GDM1 (cell line): ENCODE data around the gene EAF1.
"Not testable (repeated sequence)": the region's sequence is repeated elsewhere in the genome, so short reads cannot be mapped to it uniquely, and the experiment has no call there.

Source experiments
- DNase-seq: peaks from one replicate; lab custom pipeline; 2025; lab: John Stamatoyannopoulos, UW

Gene EAF1

DNA sequence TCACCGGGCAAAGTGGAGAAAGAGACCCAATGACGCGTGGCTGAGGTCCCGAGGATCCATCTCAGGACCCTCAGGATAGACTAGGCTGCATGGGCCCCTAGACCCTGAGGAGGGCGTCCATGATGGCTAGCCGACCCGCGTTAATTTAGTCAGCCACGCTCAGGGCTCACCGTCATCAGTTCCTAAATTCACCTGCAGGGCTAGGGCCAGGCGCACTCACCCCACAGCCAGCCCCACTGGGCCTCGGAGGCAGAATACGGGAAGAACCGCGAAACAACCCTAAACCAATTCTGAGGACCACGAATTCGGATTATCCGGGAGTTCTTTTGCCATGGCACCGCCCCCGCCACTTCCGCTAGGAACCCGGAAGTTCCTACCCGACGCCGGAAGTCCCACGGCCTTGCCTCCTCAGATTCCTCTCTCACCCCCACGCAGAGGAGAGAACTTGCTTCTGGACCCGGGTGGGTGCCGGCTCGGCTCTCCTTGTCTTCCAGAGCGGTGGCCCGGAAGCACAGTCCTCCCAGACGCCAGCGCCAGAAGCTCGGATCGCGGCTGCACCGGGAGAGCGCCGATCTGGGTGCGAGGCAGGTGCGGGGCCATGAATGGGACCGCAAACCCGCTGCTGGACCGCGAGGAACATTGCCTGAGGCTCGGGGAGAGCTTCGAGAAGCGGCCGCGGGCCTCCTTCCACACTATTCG, at the start of gene EAF1, which contains the start of gene METTL6:
TSS of gene EAF1 (plus strand) at position 417 of the 699 bp plus-strand sequence. CDS start at position 599, 182 bp downstream.
TSS of gene METTL6 (minus strand) at position 363 of the 699 bp plus-strand sequence. CDS start 1,033 bp downstream, outside the sequence.
- DNase-seq = peak; percentile 73

DNA sequence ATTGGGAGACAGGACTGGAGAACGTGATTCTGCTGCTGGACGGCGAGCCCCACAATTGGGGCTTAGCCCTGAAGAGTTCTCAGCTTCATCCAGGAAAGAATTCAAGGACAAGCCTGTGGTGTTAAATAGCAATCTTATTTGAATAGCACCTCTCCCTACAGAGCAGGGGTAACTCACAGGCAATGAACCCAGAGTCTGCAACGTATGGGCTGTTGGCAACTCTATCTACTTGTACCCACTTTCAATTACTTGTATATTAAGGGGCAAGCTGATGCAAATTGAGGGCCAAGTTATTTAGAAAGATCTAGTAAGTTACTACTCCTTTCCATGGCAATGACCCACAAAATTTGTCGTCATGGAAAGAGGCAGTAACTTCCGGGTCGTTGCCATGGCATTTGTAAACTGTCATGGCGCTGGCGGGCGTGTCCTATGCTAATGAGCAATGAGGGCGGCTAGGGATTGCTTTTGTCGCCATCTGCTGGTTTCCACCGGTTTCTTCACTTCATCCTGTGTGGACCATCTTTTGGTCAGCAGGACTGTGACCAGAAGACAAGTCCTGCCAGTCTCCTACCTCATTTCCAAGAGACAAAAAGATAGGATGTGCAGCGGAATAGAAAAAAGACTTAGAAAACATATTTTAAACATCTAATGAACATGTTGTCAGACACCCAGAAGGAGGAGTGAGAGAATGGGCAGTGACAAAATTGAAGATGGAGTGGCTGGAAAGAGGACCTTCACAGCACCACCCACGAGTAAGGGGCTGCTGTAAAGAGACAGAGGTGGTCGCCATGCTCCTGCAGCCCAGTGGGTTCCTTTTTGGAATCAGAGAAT, 49.2 kb upstream of the EAF1 start:
- peak; percentile 72 for DNase-seq

DNA sequence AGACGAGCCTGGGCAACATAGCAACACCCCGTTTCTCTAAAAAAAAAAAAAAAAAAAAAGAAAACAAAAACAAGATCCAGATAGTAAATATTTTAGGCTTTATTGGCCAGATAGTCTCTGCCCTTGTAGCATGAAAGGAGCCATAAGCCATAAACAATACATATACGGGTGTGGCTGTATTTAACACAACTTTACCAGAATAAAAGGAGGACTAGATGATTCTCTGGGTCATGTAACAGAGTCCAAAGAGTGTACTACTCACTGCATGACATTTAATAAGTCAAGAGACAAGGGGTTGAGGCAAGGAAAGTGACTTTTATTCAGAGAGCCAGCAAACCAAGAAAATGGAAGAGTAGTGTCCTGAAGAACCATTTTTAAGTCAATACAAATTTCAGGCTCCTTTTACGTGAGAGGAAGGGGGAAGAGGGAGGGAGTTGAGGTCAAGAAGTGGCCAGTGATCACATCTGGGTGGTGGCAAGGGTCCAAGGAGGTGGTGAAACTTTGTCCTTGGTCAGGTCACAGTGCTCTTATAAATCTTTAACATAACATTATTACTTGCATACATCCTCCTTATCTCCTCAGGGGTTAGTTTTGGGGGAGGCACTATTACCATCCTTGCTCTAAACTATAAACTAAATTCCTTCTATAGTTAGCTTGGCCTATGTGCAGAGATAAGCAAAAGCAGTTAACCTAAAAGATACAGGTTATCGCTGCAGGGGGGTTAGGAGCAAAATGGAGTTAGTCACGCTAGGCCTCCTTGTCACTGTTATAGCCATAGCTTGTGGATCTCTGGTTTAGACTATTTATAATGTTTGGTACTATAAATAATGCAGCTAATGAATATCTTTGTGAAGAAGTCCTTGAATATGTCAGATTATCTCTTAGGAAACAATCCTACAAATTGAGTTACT, 46.2 kb upstream of the EAF1 start:
- no peak for DNase-seq

DNA sequence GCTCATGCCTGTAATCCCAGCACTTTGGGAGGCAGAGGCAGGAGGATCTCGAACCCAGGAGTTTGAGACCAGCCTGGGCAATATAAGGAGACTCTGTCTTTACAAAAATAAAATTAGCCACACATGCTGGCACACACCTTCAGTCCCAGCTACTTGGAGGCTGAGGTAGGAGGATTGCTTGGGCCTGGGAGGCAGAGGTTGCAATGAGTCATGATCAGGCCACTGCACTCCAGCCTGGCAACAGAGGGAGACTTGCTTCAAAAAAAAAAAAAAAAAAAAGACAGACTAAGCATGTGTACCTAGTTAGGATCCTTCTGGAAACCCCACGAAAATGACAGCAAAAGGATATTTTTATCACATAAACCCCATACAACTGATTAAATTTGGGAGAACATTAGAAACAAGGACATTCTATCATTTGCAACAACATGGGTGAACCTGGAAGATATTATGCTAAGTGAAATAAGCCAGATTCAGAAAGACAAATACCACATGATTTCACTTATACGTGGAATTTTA, 44.9 kb upstream of the EAF1 start:
- DNase-seq = no peak

DNA sequence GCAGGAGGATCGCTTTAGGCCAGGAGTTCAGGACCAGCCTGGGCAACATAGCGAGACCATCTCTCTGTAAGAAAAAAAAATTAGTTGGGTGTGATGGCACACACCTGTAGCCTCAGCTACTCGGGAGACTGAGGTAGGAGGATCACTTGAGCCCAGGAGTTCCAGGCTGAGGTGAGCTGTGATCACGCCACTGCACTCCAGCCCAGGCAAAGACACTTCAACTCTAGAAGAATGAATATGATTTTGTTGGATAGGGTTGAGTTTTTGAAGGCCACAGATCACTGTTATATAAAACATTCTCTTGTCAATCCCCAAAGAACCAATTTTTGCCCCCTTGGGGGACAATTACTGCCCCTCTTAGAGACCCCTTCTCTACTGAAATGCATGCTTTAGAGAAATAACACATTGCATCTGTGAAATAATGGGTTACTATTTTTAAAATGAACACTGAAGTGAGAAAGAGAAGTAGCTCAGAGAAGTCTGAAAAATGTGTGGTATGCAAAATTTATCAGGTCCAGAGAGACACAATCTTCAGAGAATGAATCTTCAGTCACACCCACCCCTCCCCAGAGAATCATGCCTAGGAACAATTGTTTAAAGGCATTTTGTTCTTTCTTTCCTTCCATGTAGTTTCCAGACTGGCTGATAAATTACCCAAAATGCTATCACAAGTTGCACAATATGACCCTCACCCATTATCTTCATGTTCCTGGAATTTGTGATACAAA, 42.7 kb upstream of the EAF1 start:
- no peak for DNase-seq

DNA sequence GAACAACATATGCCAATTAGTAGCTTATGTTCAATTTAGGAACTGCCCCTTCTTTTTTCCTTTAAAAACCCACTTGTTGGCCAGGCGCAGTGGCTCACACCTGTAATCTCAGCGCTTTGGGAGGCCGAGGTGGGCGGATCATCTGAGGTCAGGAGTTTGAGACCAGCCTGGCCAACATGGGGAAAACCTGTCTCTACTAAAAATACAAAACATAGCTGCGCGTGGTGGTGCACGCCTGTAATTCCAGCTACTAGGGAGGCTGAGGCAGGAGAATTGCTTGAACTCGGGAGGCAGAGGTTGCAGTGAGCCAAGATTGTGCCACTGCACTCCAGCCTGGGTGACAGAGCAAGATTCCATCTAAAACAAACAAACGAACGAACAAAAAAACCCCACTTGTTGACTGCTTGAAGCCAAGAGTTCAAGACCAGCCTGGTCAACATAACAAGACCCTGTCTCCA, 42.1 kb upstream of the EAF1 start:
- DNase-seq = not testable (repeated sequence)

DNA sequence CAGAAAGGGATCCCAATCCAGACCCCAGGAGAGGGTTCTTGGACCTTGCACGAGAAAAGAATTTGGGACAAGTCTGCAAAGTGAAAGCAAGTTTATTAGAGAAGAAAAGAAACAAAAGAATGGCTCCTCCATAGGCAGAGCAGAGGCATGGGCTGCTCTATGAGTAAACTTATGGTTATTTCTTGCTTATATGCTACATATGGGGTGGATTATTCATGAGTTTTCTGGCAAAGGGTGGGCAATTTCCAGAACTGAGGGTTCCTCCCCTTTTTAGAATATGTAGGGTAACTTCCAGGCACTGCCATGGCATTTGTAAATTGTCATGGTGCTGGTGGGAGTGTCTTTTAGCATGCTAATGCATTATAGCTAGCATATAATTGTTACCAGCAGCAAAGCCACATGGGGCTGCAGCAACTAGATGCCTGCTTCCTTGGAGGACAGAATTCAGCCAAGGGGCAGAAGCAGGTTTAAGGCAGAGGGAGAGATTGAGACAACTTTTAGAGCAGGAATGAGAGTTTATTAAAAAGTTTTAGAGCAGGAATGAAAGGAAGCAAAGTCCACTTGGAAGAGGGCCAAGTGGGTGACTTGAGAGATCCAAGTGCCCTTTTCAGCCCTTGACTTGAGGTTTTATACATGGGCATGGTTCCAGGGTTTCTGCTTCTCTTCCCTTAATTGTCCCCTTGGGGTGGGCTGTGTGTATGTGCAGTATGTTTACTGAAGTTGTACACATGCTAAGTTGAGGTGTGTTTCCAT, 41.3 kb upstream of the EAF1 start:
- DNase-seq = no peak

DNA sequence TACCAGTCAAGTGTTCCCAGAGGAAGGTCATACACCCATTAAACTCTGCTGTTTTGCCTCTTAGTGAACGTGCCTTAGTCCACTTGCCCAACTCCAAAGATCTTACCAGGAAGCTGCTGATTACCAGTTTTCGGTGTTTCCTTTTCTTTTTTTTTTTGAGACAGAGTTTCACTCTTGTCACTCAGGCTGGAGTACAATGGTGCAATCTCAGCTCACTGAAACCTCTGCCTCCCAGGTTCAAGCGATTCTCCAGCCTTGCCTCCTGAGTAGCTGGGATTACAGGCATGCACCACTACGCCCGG, 40.8 kb upstream of the EAF1 start:
- DNase-seq = not testable (repeated sequence)

DNA sequence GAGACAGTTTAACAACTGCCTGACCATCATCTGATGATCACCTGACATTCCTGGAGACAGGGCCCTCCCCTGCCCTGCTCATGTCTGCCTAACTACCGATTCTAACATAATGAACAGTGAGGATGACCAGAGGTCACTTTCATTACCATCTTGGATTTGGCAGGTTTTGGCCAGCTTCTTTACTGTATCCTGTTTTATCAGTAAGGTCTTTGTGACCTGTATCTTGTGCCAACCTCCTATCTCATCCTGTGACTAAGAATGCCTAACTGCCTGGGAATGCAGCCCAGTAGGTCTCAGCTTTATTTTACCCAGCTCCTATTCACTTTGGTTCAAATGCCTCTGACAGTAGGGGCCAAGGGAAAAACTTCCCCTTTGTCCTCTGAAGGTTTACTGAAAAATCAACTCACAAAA, 40.2 kb upstream of the EAF1 start:
- DNase-seq = no peak

DNA sequence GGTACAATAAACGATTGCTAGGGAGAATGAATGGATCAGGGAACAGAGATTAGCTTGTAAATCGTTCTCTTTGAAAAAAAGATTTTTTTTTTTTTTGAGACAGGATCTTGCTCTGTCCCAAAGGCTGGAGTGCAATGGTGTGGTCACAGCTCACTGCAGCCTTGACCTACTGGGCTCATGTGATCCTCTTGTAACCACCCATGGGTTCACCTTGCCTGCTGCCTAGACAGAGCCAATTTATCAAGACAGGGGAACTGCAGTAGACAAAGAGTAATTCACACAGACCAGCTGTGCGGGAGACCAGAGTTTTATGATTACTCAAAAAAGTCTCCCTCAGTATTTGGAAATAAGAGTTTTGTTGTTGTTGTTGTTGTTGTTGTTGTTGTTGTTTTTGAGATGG, 39.7 kb upstream of the EAF1 start:
- no peak for DNase-seq

DNA sequence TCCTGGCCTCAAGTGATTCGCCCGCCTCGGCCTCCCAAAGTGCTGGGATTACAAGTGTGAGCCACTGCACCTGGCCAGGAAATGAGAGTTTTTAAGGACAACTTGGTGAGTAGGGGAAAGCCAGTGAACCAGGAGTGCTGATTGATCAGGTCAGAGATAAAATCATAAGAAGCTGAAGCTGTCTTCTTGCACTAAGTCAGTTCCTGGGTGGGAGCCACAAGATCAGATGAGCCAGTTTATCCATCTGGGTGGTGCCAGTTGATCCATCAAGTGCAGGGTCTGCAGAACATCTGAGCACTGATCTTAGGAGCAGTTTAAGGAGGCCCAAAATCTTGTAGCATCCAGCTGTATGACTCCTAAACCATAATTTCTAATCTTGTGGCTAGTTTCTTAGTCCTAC, 39.1 kb upstream of the EAF1 start:
- DNase-seq = not testable (repeated sequence)

DNA sequence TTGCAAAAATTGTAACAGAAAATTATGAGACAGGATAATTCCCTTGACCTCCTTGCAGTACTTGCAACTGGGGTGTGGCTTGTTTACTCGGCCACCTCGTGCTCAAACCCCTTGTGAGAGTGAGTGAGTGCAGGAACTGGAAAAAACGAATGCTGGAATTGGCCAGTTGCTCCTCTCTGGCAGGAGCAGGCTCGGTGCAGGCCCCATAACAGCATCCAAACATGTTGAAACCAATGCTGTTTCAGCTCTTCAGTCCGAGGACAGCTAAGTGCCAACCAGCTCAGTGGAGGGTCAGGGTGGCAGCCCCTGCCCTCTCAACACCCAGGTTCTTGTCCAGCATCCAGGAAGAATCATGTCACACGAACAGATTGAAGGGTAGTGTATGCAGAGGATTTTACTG, 36.9 kb upstream of the EAF1 start:
- no peak for DNase-seq

DNA sequence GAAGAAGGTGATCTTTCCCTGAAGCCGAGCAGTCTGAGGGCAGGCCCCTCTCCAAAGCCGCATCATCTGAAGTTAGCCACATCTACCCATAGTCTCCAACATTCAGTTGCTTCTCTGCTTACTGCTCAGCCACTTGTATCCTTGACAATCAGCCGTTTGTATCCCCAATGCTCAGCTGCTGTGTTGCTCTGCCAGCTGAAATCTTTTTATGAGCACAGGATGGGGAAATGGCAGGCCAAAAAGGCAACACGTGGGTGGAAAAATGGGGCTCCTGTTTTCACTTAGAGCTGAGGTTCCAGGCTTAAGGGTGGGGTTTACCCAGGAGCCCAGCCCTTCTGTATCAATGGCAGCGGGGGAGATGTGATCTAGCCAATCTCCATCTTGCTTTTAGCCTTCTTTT, 36.4 kb upstream of the EAF1 start:
- no peak for DNase-seq

DNA sequence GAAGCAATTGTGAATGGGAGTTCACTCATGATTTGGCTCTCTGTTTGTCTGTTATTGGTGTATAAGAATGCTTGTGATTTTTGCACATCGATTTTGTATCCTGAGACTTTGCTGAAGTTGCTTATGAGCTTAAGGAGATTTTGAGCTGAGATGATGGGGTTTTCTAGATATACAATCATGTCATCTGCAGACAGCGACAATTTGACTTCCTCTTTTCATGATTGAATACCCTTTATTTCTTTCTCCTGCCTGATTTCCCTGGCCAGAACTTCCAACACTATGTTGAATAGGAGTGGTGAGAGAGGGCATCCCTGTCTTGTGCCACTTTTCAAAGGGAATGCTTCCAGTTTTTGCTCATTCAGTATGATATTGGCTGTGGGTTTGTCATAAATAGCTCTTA, 34.1 kb upstream of the EAF1 start:
- DNase-seq = not testable (repeated sequence)

DNA sequence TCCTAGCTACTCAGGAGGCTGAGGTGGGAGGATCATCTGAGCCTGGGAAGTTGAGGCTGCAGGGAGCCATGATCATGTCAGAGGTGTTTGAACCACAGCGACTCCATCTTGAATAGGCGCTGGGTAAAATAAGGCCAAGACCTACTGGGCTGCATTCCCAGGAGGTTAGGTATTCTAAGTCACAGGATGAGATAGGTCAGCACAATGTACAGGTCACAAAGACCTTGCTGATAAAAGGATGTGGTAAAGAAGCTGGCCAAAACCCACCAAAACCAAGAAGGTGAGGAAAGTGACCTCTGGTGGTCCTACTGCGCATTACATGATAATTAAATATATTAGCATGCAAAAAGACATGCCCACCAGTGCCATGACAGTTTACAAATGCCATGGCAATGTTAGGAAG, 28.7 kb upstream of the EAF1 start:
- DNase-seq = not testable (repeated sequence)

DNA sequence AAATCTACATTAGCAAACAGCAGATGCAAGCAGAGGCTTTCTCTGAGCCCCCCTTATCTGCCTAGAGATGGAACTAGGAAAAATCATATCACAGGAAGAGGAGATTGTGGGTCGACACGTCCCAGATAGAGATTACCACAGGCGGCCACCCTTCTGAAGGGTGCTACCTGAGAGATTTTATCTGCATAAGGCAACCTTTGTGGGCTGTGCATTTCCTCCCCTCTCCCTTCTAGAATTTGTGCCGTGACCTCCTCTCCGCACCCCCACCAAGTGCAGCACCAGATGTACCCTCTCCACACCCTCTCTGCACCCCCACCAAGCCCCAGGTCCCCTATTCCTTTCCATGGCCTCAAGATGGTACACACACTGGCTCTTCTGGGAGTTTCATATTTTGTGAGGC, 27.4 kb upstream of the EAF1 start:
- no peak for DNase-seq

DNA sequence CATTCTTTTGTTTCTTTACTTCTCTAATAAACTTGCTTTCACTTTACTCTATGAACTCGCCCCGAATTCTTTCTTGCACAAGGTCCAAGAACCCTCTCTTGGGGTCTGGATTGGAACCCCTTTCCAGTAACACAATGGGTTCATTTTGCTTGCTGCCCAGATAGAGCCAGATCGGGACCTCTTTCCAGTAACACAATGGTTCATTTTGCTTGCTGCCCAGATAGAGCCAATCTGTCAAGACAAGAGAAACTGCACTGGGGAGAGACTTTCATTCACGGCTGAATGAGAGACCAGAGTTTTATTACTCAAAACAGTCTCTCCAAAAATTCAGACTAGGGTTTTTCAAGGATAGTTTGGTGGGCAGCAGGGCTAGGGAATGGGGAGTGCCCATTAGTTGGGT, 25.5 kb upstream of the EAF1 start:
- no peak for DNase-seq

DNA sequence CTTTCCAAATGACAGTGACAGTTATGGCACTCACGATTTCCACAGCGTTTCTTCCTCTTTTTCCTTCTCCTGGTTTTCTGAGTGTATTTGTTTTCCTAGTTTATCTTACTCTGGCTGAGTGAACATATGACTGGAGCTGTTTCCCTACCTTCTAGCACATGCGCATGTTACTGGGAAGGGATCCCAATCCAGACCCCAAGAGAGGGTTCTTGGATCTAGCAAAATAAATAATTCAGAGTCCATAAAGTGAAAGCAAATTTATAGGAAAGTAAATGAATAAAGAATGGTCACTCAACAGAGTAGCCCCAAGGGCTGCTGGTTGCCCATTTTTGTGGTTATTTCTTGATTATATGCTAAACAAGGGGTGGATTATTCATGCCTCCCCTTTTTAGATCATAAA, 23.9 kb upstream of the EAF1 start:
- no peak for DNase-seq

DNA sequence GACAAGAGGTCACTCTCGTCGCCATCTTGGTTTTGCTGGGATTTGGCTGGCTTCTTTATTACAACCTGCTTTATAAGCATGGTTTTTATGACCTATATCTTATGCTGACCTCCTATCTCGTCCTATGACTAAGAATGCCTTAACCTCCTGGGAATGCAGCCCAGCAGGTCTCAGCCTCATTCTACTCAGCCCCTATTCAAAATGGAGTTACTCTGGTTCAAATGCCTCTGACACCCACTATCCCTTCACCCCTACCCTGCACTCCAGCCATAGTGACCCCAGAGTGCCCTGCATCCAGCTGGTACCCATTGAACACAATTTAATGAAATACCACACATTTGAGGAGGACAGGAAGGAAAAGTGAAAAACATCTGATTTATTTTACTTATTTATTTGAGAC, 23.4 kb upstream of the EAF1 start:
- no peak for DNase-seq

DNA sequence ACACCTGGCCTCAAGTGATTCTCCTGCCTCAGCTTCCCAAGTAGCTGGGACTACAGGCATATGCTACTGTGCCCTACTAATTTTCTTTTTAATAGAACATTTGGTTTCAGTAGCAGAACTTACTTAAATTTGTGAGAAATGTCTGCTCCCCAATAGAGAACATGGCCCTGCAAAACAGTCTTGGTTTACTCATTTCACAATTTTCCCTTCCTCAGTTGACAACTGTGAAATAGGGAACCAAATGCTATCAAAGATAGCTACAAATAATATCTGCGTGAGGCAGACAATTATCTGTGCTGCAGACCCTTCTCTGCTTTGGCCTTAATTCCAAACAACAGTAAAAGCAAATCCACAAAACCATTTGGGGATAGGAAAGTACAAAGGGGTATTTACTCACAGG, 22.6 kb upstream of the EAF1 start:
- DNase-seq = no peak
